OCI-LY1 (cell line): ENCODE measurements around the gene SLC9A7.

Source experiments
- H2AFZ ChIP-seq: fragments of 200-600 bp; sonication (generic), shearing (Covaris generic); 2 replicates; pipeline ENCODE4 v1.6.0; 2014; ENCODE audit warnings: antibody characterized with exemption, mild to moderate bottlenecking, low read length
- H3F3A ChIP-seq: fragments of 200-600 bp; sonication (generic), shearing (Covaris generic); 2 replicates; pipeline ENCODE4 v1.6.0; 2014; ENCODE audit warnings: mild to moderate bottlenecking, antibody characterized with exemption, low read length, moderate library complexity; ENCODE audit not compliant: insufficient read depth
- H3K27ac ChIP-seq: fragments of 200-600 bp; sonication (generic); 2 replicates; pipeline ENCODE4 v1.5.1; 2014; ENCODE audit warnings: low read length, mixed run types, mild to moderate bottlenecking, low read depth; ENCODE audit not compliant: poor library complexity, severe bottlenecking
- H3K27me3 ChIP-seq: fragments of 200-600 bp; sonication (generic); 2 replicates; pipeline ENCODE4 v1.6.0; 2014; ENCODE audit warnings: antibody characterized with exemption, mild to moderate bottlenecking, low read length, moderate library complexity; ENCODE audit not compliant: insufficient read depth
- H3K36me3 ChIP-seq: fragments of 200-600 bp; sonication (generic); 2 replicates; pipeline ENCODE4 v1.6.1; 2014; ENCODE audit warnings: mild to moderate bottlenecking, antibody characterized with exemption, low read length, moderate library complexity, mixed read lengths; ENCODE audit not compliant: insufficient read depth
- H3K4me1 ChIP-seq: fragments of 200-600 bp; sonication (generic); 2 replicates; pipeline ENCODE4 v1.5.1; 2014; ENCODE audit warnings: mild to moderate bottlenecking, low read length, moderate library complexity; ENCODE audit not compliant: insufficient read depth, severe bottlenecking
- H3K4me2 ChIP-seq: fragments of 200-600 bp; sonication (generic), shearing (Covaris generic); 2 replicates; pipeline ENCODE4 v1.6.1; 2014; ENCODE audit warnings: low read length
- H3K4me3 ChIP-seq: fragments of 200-600 bp; sonication (generic); 2 replicates; pipeline ENCODE4 v1.5.1; 2014; ENCODE audit warnings: low read length, low read depth, mild to moderate bottlenecking, mixed read lengths; ENCODE audit not compliant: poor library complexity, severe bottlenecking
- H3K79me2 ChIP-seq: fragments of 200-600 bp; shearing (Covaris generic); 2 replicates; pipeline ENCODE4 v1.6.1; 2016; ENCODE audit warnings: mixed run types, low read length, mixed read lengths; ENCODE audit not compliant: insufficient read depth
- H3K9ac ChIP-seq: fragments of 200-600 bp; sonication (generic), shearing (Covaris generic); 2 replicates; pipeline ENCODE4 v1.6.1; 2014; ENCODE audit warnings: mild to moderate bottlenecking, low read length, mixed read lengths
- H3K9me2 ChIP-seq: fragments of 200-600 bp; sonication (generic), shearing (Covaris generic); 2 replicates; pipeline ENCODE4 v1.6.1; 2014; ENCODE audit warnings: low read depth, mild to moderate bottlenecking, low read length, mixed read lengths
- H3K9me3 ChIP-seq: fragments of 200-600 bp; shearing (Covaris generic); 2 replicates; pipeline ENCODE4 v1.6.1; 2014; ENCODE audit warnings: low read length, mixed read lengths
- H4K20me1 ChIP-seq: fragments of 200-600 bp; sonication (generic), shearing (Covaris generic); 2 replicates; pipeline ENCODE4 v1.6.0; 2016; ENCODE audit warnings: mild to moderate bottlenecking, low read length; ENCODE audit not compliant: insufficient read depth
- CTCF ChIP-seq: fragments of 200-600 bp; sonication (generic), shearing (Covaris generic); IDR thresholded peaks from 2 replicates; pipeline ENCODE4 v1.5.1; 2017; ENCODE audit warnings: mild to moderate bottlenecking, antibody characterized with exemption, low read length, moderate library complexity, mixed read lengths
- EZH2 ChIP-seq: fragments of 200-600 bp; sonication (generic), shearing (Covaris generic); IDR thresholded peaks from 2 replicates; pipeline ENCODE4 v1.8.0; 2017; ENCODE audit warnings: borderline replicate concordance, mixed run types, mild to moderate bottlenecking, antibody characterized with exemption, low read length, moderate library complexity, mixed read lengths

Gene SLC9A7

DNA sequence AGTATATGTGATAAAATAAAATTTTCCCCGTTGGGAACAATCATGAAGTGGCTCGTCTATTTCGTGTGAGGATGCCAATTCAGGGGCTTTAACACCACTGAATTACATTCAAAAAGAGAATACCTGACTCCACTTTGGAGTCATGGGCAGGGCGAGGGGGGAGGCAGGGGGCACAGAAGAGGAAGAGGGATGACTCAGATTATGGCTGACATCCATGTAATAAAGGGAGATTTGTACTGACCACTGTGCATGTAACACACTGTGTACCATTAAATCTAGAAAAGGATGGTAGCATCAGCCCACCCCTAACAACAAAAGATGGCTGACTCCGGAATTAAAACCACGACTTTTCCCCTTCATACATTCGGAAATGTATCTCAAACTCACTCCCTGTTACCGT lies 1.3 kb downstream of the SLC9A7 start:
- TF ChIP-seq EZH2 (no peak), CTCF (no peak)
- peak overlapping the region; percentile 91 for H3K4me2 ChIP-seq
- peak overlapping the region; percentile 83 for H3K9ac ChIP-seq
- H4K20me1 ChIP-seq, result no peaks in the 10 kb centered on the region
- peak overlapping the region; percentile 92 for H3K4me3 ChIP-seq
- no peak overlapping the region for H2AFZ ChIP-seq
- no peaks in the 10 kb centered on the region for H3K9me3 ChIP-seq
- no peaks in the 10 kb centered on the region for H3K27me3 ChIP-seq
- H3K27ac ChIP-seq, result peak overlapping the region; percentile 99
- H3K36me3 ChIP-seq, result no peaks in the 10 kb centered on the region
- peaks cover 53% of the 10 kb centered on the region for H3K4me1 ChIP-seq
- H3K79me2 ChIP-seq, result peaks cover 44% of the 10 kb centered on the region
- no peaks in the 10 kb centered on the region for H3K9me2 ChIP-seq
- H3F3A ChIP-seq, result no peaks in the 10 kb centered on the region

GRCh38 chrX:46757052-46757451 lies 1.9 kb downstream of the SLC9A7 start:
- Histone ChIP-seq H3F3A (no peaks in the 10 kb centered on the region), H4K20me1 (no peaks in the 10 kb centered on the region), H3K27me3 (no peaks in the 10 kb centered on the region), H3K9me2 (no peaks in the 10 kb centered on the region), H3K79me2 (peaks cover 49% of the 10 kb centered on the region), H3K4me1 (peaks cover 58% of the 10 kb centered on the region), H2AFZ (no peak overlapping the region), H3K36me3 (no peaks in the 10 kb centered on the region), H3K27ac (peak overlapping the region; percentile 99), H3K9me3 (no peaks in the 10 kb centered on the region), H3K9ac (peak overlapping the region; percentile 83), H3K4me3 (peak overlapping the region; percentile 92), H3K4me2 (peak overlapping the region; percentile 91)
- TF ChIP-seq CTCF, result no peak
- no peak for TF ChIP-seq EZH2

DNA sequence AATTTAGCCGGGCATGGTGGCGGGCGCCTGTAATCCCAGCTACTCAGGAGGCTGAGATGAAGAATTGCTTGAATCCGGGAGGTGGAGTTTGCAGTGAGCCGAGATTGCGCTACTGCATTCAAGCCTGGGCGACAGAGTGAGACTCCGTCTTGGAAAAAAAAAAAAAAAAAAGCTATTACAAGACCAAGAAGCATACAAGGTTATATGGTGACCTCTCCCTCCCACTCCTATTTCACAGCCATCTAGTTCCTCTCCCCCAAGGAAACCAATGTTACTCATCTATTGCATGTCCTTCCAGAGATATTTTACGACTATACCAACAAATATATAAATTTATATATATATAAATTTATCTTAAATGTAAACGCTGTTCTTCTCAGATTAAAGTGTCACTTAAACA lies 3.2 kb downstream of the SLC9A7 start:
- no peaks in the 10 kb centered on the region for H3K9me3 ChIP-seq
- H3K27me3 ChIP-seq, result no peaks in the 10 kb centered on the region
- peak overlapping the region; percentile 91 for H3K4me2 ChIP-seq
- H2AFZ ChIP-seq, result no peak overlapping the region
- TF ChIP-seq EZH2, result no peak
- no peak for TF ChIP-seq CTCF
- peak overlapping the region; percentile 99 for H3K27ac ChIP-seq
- no peaks in the 10 kb centered on the region for H3F3A ChIP-seq
- no peaks in the 10 kb centered on the region for H4K20me1 ChIP-seq
- H3K79me2 ChIP-seq, result peaks cover 54% of the 10 kb centered on the region
- peaks cover 6% of the 10 kb centered on the region; the same call in 1 of the 2 replicates for H3K36me3 ChIP-seq
- H3K4me1 ChIP-seq, result peaks cover 72% of the 10 kb centered on the region
- no peaks in the 10 kb centered on the region for H3K9me2 ChIP-seq
- H3K9ac ChIP-seq, result peak overlapping the region; percentile 83
- H3K4me3 ChIP-seq, result peak overlapping the region; percentile 92
